Neural progenitor cell (in vitro differentiated cells): Measurements from ENCODE around the gene TRPM2.

Experiments used
- EZH2 ChIP-seq: fragments of 200-600 bp; sonication (generic); IDR thresholded peaks from 2 replicates; pipeline ENCODE4 v1.6.1; 2017; ENCODE audit warnings: antibody characterized with exemption, mild to moderate bottlenecking, moderate library complexity
- EZH2phosphoT487 ChIP-seq: fragments of 200-600 bp; sonication (generic); IDR thresholded peaks from 2 replicates; pipeline ENCODE4 v1.6.1; 2017; ENCODE audit warnings: antibody characterized with exemption
- TF ChIP-seq, protein P1 (sequence below): fragments of 200-600 bp; sonication (generic); IDR thresholded peaks from 2 replicates; pipeline ENCODE4 v1.5.1; 2017; ENCODE audit warnings: antibody characterized with exemption, mild to moderate bottlenecking

- TF ChIP-seq, protein P1, sequence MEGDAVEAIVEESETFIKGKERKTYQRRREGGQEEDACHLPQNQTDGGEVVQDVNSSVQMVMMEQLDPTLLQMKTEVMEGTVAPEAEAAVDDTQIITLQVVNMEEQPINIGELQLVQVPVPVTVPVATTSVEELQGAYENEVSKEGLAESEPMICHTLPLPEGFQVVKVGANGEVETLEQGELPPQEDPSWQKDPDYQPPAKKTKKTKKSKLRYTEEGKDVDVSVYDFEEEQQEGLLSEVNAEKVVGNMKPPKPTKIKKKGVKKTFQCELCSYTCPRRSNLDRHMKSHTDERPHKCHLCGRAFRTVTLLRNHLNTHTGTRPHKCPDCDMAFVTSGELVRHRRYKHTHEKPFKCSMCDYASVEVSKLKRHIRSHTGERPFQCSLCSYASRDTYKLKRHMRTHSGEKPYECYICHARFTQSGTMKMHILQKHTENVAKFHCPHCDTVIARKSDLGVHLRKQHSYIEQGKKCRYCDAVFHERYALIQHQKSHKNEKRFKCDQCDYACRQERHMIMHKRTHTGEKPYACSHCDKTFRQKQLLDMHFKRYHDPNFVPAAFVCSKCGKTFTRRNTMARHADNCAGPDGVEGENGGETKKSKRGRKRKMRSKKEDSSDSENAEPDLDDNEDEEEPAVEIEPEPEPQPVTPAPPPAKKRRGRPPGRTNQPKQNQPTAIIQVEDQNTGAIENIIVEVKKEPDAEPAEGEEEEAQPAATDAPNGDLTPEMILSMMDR, result no peak
- TF ChIP-seq EZH2phosphoT487 (no peak), EZH2 (no peak)
Measured at GRCh38 chr21:44408226-44408625, 54.8 kb downstream of the TRPM2 start.
